Measurements from ENCODE around the gene ZBTB20. TPM values are rescaled to one million over a fixed set of nuclear protein-coding genes. Genes with fewer than 3 reads are reported as not detected.

Gene ZBTB20
- polyA plus RNA-seq, 1 of the 3 experiments (the other 2 are of a cell fraction) = 0.43 TPM

GRCh38 chr3:114452937-114453336 is 694.2 kb downstream of the ZBTB20 start:
- H3K79me2 ChIP-seq (ENCODE audit: insufficient read depth) = no peaks in the 10 kb centered on the region
- no peaks in the 10 kb centered on the region for H3K27me3 ChIP-seq (ENCODE audit: insufficient read depth)
- H2AFZ ChIP-seq (ENCODE audit: low read depth) = no peak overlapping the region
- H4K20me1 ChIP-seq (ENCODE audit: insufficient read depth) = no peaks in the 10 kb centered on the region; the same call in 1 of the 2 replicates
- POLR2A ChIA-PET = no interaction called here
- TF ChIP-seq IRF3 (IDR thresholded peaks at IDR 0.05; ENCODE audit: low read depth, low read length) (no peak), TEAD4 (IDR thresholded peaks at IDR 0.05; ENCODE audit: borderline replicate concordance, insufficient read depth) (no peak), YY1 (IDR thresholded peaks at IDR 0.05; ENCODE audit: low read depth) (no peak), EZH2phosphoT487 (IDR thresholded peaks at IDR 0.05; ENCODE audit: borderline replicate concordance, low read depth) (no peak), SIN3A (IDR thresholded peaks at IDR 0.05; ENCODE audit: borderline replicate concordance, low read depth, low read length) (no peak), MAX (IDR thresholded peaks at IDR 0.05; ENCODE audit: low read depth) (no peak), MXI1 (IDR thresholded peaks at IDR 0.05; ENCODE audit: low read depth, low read length) (no peak), PBX3 (IDR thresholded peaks at IDR 0.05) (no peak), POLR2AphosphoS5 (IDR thresholded peaks at IDR 0.05; ENCODE audit: low read depth, low read length) (no peak), RCOR1 (IDR thresholded peaks at IDR 0.05; ENCODE audit: low read length) (no peak), CTCF (IDR thresholded peaks at IDR 0.05) (no peak), FOXM1 (IDR thresholded peaks at IDR 0.05; ENCODE audit: low read depth) (no peak)
- H3F3A ChIP-seq (replicated peaks; ENCODE audit: insufficient read depth) = no peaks in the 10 kb centered on the region
- H3K9ac ChIP-seq = no peak overlapping the region
- 90% methylated on average over 2 of the region's 2 CpGs for WGBS (ENCODE audit: low lambda C conversion rate)
- DNase-seq = no peak
- H3K9me2 ChIP-seq = no peaks in the 10 kb centered on the region
- no peak overlapping the region for H3K27ac ChIP-seq (ENCODE audit: low read depth in 2 of 2, low read length in 1 of 2)
- peaks cover 8 to 32% of the 10 kb centered on the region in 2 experiments; a peak in 3 of 4 replicates for H3K4me1 ChIP-seq (ENCODE audit: control insufficient read depth in 1 of 2, insufficient read depth in 2 of 2, low read depth in 1 of 2, low read length in 1 of 2)
- H3K36me3 ChIP-seq (replicated peaks in 1 of 2; ENCODE audit: control insufficient read depth in 1 of 2, insufficient read depth in 2 of 2, low read length in 1 of 2) = no peaks in the 10 kb centered on the region
- CTCF ChIA-PET = interaction anchor here (0.6 to 2.0 kb wide), 5 partner anchors 10 to 34 kb away, joined by 3 to 11 read pairs (median 3); no protein-coding TSS in a partner anchor
- H3K4me3 ChIP-seq (ENCODE audit: low read depth in 2 of 2, low read length in 1 of 2) = no peak overlapping the region
- no peaks in the 10 kb centered on the region for H3K9me3 ChIP-seq
- H3K4me2 ChIP-seq = no peak overlapping the region

- peaks cover 8 to 36% of the 10 kb centered on the region in 2 experiments; a peak in 3 of 4 replicates for H3K4me1 ChIP-seq (ENCODE audit: control insufficient read depth in 1 of 2, insufficient read depth in 2 of 2, low read depth in 1 of 2, low read length in 1 of 2)
- no peaks in the 10 kb centered on the region for H3K9me2 ChIP-seq
- H3K27ac ChIP-seq (ENCODE audit: low read depth in 2 of 2, low read length in 1 of 2) = no peak overlapping the region
- no peak for TF ChIP-seq USF2 (IDR thresholded peaks at IDR 0.05; ENCODE audit: borderline replicate concordance, low read depth, low read length)
- TF ChIP-seq EP300 (IDR thresholded peaks at IDR 0.05; ENCODE audit: borderline replicate concordance in 1 of 2, low read depth in 1 of 2, low read length in 1 of 2) = no peak
- TF ChIP-seq FOXM1 (IDR thresholded peaks at IDR 0.05; ENCODE audit: low read depth) = no peak
- TF ChIP-seq CTCF (IDR thresholded peaks at IDR 0.05) = no peak
- no peak for TF ChIP-seq NFIC (IDR thresholded peaks at IDR 0.05; ENCODE audit: borderline replicate concordance)
- TF ChIP-seq FOXJ3 (CRISPR knock-in tag; IDR thresholded peaks at IDR 0.05) = no peak
- no peak for TF ChIP-seq GATA2 (CRISPR knock-in tag; IDR thresholded peaks at IDR 0.05)
- H3K4me2 ChIP-seq = no peak overlapping the region
- H3K79me2 ChIP-seq (ENCODE audit: insufficient read depth) = no peaks in the 10 kb centered on the region
- WGBS (ENCODE audit: low lambda C conversion rate) = 93% methylated on average over 1 of the region's 1 CpG
- H3K9me3 ChIP-seq = no peaks in the 10 kb centered on the region
- no peak overlapping the region for H3K9ac ChIP-seq
- H4K20me1 ChIP-seq (ENCODE audit: insufficient read depth) = no peaks in the 10 kb centered on the region; the same call in 1 of the 2 replicates
- no peak for DNase-seq
- ChIA-PET CTCF (interaction anchor here (0.8 to 1.1 kb wide), 3 partner anchors 10 to 12 kb away, joined by 3 read pairs; no protein-coding TSS in a partner anchor), POLR2A (no interaction called here)
- no peak overlapping the region for H2AFZ ChIP-seq (ENCODE audit: low read depth)
- H3F3A ChIP-seq (replicated peaks; ENCODE audit: insufficient read depth) = no peaks in the 10 kb centered on the region
- no peaks in the 10 kb centered on the region for H3K27me3 ChIP-seq (ENCODE audit: insufficient read depth)
- no peaks in the 10 kb centered on the region for H3K36me3 ChIP-seq (replicated peaks in 1 of 2; ENCODE audit: control insufficient read depth in 1 of 2, insufficient read depth in 2 of 2, low read length in 1 of 2)
- no peak overlapping the region for H3K4me3 ChIP-seq (ENCODE audit: low read depth in 2 of 2, low read length in 1 of 2)
Measured at GRCh38 chr3:114452256-114452655, 694.8 kb downstream of the ZBTB20 start.

All from SK-N-SH (cell line).